ENCODE data around the gene EXOC3L2.

DNA sequence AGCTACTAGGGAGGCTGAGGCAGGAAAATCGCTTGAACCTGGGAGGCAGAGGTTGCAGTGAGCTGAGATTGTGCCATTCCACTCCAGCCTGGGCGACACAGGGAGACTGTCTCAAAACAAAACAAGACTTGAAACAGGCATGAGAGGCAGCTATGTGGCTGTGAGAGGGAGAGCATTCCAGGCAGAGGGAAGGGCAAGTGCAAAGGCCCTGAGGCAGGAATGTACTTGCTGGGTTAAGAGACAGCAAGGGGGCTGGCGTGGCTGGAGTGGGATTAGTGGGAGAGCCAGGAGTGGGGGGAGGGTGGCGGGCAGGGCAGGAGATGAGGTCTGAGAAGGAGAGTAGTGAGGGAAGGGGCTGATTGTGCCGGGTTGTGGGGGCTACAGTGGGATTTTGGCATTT lies 21.3 kb downstream of the EXOC3L2 start:
- TF ChIP-seq CTCF (IDR thresholded peaks at IDR 0.05; ENCODE audit: low read length) (no peak), EZH2 (IDR thresholded peaks at IDR 0.05; ENCODE audit: borderline replicate concordance, low read length) (no peak)

All from OCI-LY1 (cell line).